A673 (cell line): ENCODE measurements around the gene SPTBN4.

Experiments
- CTCF ChIP-seq: fragments of 300-800, 200-600 bp; sonication (generic); conservative IDR thresholded peaks from 2 replicates; pipeline ENCODE4 v1.5.1; 2017; ENCODE audit warnings: low read depth, mild to moderate bottlenecking, antibody characterized with exemption, low read length, moderate library complexity, mixed read lengths
- EZH2 ChIP-seq: fragments of 200-600 bp; sonication (generic); IDR thresholded peaks from 2 replicates; pipeline ENCODE4 v1.6.1; 2017; ENCODE audit warnings: borderline replicate concordance, low read depth, mild to moderate bottlenecking, mixed read lengths, antibody characterized with exemption, low read length; ENCODE audit not compliant: poor library complexity, severe bottlenecking

GRCh38 chr19:40553885-40554857 is 87.4 kb downstream of the SPTBN4 start:
- TF ChIP-seq CTCF (no peak), EZH2 (no peak)
